ENCODE measurements around the gene GCLM.
"Not testable (repeated sequence)": the region's sequence is repeated elsewhere in the genome, so short reads cannot be mapped to it uniquely, and the experiment has no call there.

DNA sequence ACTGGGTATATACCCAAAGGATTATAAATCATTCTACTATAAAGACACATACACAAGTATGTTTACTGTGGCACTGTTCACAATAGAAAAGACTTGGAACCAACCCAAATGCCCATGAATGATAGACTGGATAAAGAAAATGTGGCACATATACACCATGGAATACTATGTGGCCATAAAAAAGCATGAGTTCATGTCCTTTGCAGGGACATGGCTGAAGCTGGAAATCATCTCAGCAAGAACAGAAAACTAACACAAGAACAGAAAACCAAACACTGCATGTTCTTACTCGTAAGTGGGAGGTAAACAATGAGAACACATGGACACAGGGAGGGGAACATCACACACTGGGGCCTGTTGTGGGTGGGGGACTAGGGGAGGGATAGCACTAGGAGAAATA, 40.7 kb downstream of the GCLM start:
- not testable (repeated sequence) for TF ChIP-seq POLR2A (IDR thresholded peaks at IDR 0.05); POLR2AphosphoS5 (IDR thresholded peaks at IDR 0.05; ENCODE audit: insufficient read depth in 1 of 2, low read depth in 1 of 2)
- TF ChIP-seq, protein P1, sequence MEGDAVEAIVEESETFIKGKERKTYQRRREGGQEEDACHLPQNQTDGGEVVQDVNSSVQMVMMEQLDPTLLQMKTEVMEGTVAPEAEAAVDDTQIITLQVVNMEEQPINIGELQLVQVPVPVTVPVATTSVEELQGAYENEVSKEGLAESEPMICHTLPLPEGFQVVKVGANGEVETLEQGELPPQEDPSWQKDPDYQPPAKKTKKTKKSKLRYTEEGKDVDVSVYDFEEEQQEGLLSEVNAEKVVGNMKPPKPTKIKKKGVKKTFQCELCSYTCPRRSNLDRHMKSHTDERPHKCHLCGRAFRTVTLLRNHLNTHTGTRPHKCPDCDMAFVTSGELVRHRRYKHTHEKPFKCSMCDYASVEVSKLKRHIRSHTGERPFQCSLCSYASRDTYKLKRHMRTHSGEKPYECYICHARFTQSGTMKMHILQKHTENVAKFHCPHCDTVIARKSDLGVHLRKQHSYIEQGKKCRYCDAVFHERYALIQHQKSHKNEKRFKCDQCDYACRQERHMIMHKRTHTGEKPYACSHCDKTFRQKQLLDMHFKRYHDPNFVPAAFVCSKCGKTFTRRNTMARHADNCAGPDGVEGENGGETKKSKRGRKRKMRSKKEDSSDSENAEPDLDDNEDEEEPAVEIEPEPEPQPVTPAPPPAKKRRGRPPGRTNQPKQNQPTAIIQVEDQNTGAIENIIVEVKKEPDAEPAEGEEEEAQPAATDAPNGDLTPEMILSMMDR (IDR thresholded peaks at IDR 0.05), result not testable (repeated sequence)

All from vagina (tissue), 2 donors.